B cell (primary cell): Measurements from ENCODE around the gene MRPS15. TPM values are rescaled to one million over a fixed set of nuclear protein-coding genes. Genes with fewer than 3 reads are reported as not detected.
"Not testable (repeated sequence)": the region's sequence is repeated elsewhere in the genome, so short reads cannot be mapped to it uniquely, and the experiment has no call there.

Source experiments
- ATAC-seq: fragments of 200-7000 bp; cut with Tn5 transposase; one replicate; pipeline ENCODE4 v1.10.0; 2021; ENCODE audit warnings: low read depth, mild to moderate bottlenecking, moderate number of reproducible peaks, moderate library complexity
- CTCF ChIA-PET: fragments of 350-600 bp; sonication (Branson Sonifier 250); formaldehyde crosslinking; loops from one replicate; lab custom pipeline; 2021; ENCODE audit warnings: antibody characterized with exemption, inconsistent platforms; lab: Charles Lee
- POLR2A ChIA-PET: fragments of 350-600 bp; sonication (Branson Sonifier 250); formaldehyde crosslinking; loops from one replicate; lab custom pipeline; 2021; ENCODE audit warnings: antibody characterized with exemption; lab: Charles Lee
- DNase-seq: peaks from one replicate; pipeline ENCODE4 v3.0.0; 2013
- H2AFZ ChIP-seq: 2 replicates; pipeline ENCODE4 v1.6.1; 2012; ENCODE audit warnings: mild to moderate bottlenecking, low read depth, low read length; ENCODE audit not compliant: insufficient read depth, poor library complexity, severe bottlenecking
- H3K27ac ChIP-seq, 2 donors: 1 replicate in 1 of 2; 2 replicates in 1 of 2; pipeline ENCODE4 v1.5.1; 2012 to 2013; ENCODE audit warnings: low read length in 2 of 2, mild to moderate bottlenecking in 2 of 2, moderate library complexity in 1 of 2
- H3K27me3 ChIP-seq, 4 experiments: fragments of 200-600 bp in 1 of 4; sonication (generic) in 1 of 4; replicated peaks in 1 of 4; 1 replicate in 2 of 4; 2 replicates in 2 of 4; pipeline versions ENCODE4 v1.6.1 to v1.7.0; 2013 to 2016; ENCODE audit warnings: low read length in 3 of 4, mild to moderate bottlenecking in 2 of 4, mixed read lengths in 1 of 4, moderate library complexity in 1 of 4; ENCODE audit not compliant: insufficient read depth in 4 of 4, control insufficient read depth in 3 of 4; ENCODE audit errors: control extremely low read depth in 1 of 4
- H3K36me3 ChIP-seq, 2 experiments: replicated peaks in 1 of 2; 1 replicate in 1 of 2; 2 replicates in 1 of 2; pipeline versions ENCODE4 v1.6.1 to v1.7.1; 2013; ENCODE audit warnings: low read length in 1 of 2; ENCODE audit not compliant: insufficient read depth in 2 of 2, control insufficient read depth in 1 of 2; ENCODE audit errors: control extremely low read depth in 1 of 2, extremely low read depth in 1 of 2
- H3K4me1 ChIP-seq, 2 donors: fragments of 200-600 bp in 1 of 2; sonication (generic) in 1 of 2; 1 replicate in 1 of 2; 2 replicates in 1 of 2; pipeline versions ENCODE4 v1.5.1 to v1.6.1; 2013 to 2017; ENCODE audit warnings: low read length in 2 of 2; ENCODE audit not compliant: control insufficient read depth in 2 of 2, insufficient read depth in 2 of 2
- H3K4me2 ChIP-seq: replicated peaks from 2 replicates; pipeline ENCODE3; 2012; ENCODE audit warnings: mild to moderate bottlenecking, low read depth, low read length; ENCODE audit not compliant: poor library complexity, severe bottlenecking
- H3K4me3 ChIP-seq, 5 experiments: fragments of 200-600 bp in 1 of 5; sonication (generic) in 1 of 5; 1 replicate in 3 of 5; 2 replicates in 2 of 5; pipeline versions ENCODE4 v1.5.1 to v1.7.0; 2011 to 2016; ENCODE audit warnings: low read length in 4 of 5, mild to moderate bottlenecking in 4 of 5, low read depth in 2 of 5, control low read depth in 1 of 5, moderate library complexity in 1 of 5; ENCODE audit not compliant: insufficient read depth in 1 of 5; ENCODE audit errors: control extremely low read depth in 1 of 5, extremely low read depth in 1 of 5
- H3K79me2 ChIP-seq: fragments of 200-600 bp; sonication (generic); one replicate; pipeline ENCODE4 v1.6.0; 2016; ENCODE audit warnings: low read length; ENCODE audit not compliant: control insufficient read depth, insufficient read depth
- H3K9ac ChIP-seq: fragments of 200-600 bp; sonication (generic); 2 replicates; pipeline ENCODE4 v1.6.1; 2017; ENCODE audit warnings: mild to moderate bottlenecking, low read length, moderate library complexity
- H3K9me3 ChIP-seq, 3 donors: one replicate each; pipeline versions ENCODE4 v1.6.1 to v1.7.1; 2013; ENCODE audit warnings: low read length in 2 of 3; ENCODE audit not compliant: control insufficient read depth in 2 of 3, insufficient read depth in 1 of 3; ENCODE audit errors: control extremely low read depth in 1 of 3
- H4K20me1 ChIP-seq: 2 replicates; pipeline ENCODE4 v1.6.0; 2012; ENCODE audit warnings: mild to moderate bottlenecking, low read length; ENCODE audit not compliant: insufficient read depth, control insufficient read depth, poor library complexity, severe bottlenecking
- H3K27ac Mint-ChIP-seq: one replicate; pipeline ENCODE4 v1.8.0; 2021; ENCODE audit warnings: mixed read lengths
- H3K27me3 Mint-ChIP-seq: one replicate; pipeline ENCODE4 v1.8.0; 2021; ENCODE audit warnings: mixed read lengths
- H3K4me1 Mint-ChIP-seq: one replicate; pipeline ENCODE4 v1.8.0; 2021; ENCODE audit warnings: mixed read lengths
- H3K4me3 Mint-ChIP-seq: one replicate; pipeline ENCODE4 v1.8.0; 2021; ENCODE audit warnings: mixed read lengths
- H3K9me3 Mint-ChIP-seq: one replicate; pipeline ENCODE4 v1.8.0; 2022; ENCODE audit warnings: mixed read lengths; ENCODE audit not compliant: insufficient read depth
- EZH2 ChIP-seq: IDR thresholded peaks from 2 replicates; pipeline ENCODE4 v1.6.1; 2012; ENCODE audit warnings: borderline replicate concordance, low read depth, mild to moderate bottlenecking, moderate library complexity, low read length; ENCODE audit not compliant: insufficient read depth, poor library complexity, severe bottlenecking
- WGBS: methylation state at CpG from one replicate; pipeline ENCODE4 v1.1.5; 2013; ENCODE audit warnings: missing lambda C conversion rate; ENCODE audit not compliant: insufficient coverage; 5-methylcytosine and 5-hydroxymethylcytosine counted together
- intact Hi-C: fragments of 100-400 bp; cut with micrococcal nuclease; formaldehyde crosslinking; loops from one replicate; pipeline ENCODE4 v1.10.0; 2022
- polyA plus RNA-seq: library from polyadenylated mRNA; depleted of rRNA; stranded (reverse); fragments of >200 nt; gene quantifications from 2 replicates; pipeline ENCODE4 v1.2.3, GENCODE V29; 2012
- total RNA-seq, 2 donors: library from RNA; stranded (reverse); fragments of 120-200 nt in 1 of 2; gene quantifications; 1 replicate in 1 of 2; 2 replicates in 1 of 2; pipeline versions ENCODE4 v1.2.3 to v1.2.4, GENCODE V29; 2013 to 2022
- TF ChIP-seq, protein P1 (sequence below): fragments of 200-600 bp; IDR thresholded peaks from one replicate; pipeline ENCODE4 v1.8.0; 2022; ENCODE audit warnings: antibody characterized with exemption, mild to moderate bottlenecking

The MRPS15 gene
- total and polyA plus RNA-seq, 2 donors (not counting 1 experiment from before 2014, with no cell fraction given) = 27.1 to 34.4 TPM

DNA sequence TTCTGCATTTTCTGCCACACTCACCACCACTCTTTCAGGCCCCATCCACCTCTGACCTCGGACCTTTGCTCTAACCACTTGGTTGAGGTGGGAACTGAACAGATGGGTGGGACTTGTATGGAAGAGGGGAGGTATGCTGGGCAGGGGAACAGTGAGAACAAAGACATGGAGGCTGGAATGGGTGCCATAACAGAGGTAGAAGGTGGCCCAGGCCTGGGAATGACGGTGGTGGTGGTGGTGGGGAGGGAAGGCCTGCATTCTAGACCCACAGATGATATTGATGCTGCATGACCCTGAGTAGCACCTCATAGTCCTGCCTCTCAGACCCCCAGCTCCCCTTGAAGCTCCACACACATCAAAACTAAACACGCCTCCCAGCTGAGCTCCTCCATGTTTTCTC lies 23.7 kb upstream of the MRPS15 start:
- intact Hi-C loops = no loop called here
- H3K36me3 ChIP-seq = no peaks in the 10 kb centered on the region
- H3K4me2 ChIP-seq = no peak overlapping the region
- ATAC-seq (no peak), DNase-seq (no peak)
- TF ChIP-seq, protein P1, sequence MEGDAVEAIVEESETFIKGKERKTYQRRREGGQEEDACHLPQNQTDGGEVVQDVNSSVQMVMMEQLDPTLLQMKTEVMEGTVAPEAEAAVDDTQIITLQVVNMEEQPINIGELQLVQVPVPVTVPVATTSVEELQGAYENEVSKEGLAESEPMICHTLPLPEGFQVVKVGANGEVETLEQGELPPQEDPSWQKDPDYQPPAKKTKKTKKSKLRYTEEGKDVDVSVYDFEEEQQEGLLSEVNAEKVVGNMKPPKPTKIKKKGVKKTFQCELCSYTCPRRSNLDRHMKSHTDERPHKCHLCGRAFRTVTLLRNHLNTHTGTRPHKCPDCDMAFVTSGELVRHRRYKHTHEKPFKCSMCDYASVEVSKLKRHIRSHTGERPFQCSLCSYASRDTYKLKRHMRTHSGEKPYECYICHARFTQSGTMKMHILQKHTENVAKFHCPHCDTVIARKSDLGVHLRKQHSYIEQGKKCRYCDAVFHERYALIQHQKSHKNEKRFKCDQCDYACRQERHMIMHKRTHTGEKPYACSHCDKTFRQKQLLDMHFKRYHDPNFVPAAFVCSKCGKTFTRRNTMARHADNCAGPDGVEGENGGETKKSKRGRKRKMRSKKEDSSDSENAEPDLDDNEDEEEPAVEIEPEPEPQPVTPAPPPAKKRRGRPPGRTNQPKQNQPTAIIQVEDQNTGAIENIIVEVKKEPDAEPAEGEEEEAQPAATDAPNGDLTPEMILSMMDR = no peak
- TF ChIP-seq EZH2 = no peak
- Mint-ChIP-seq H3K4me1 (peaks cover 20% of the 10 kb centered on the region), H3K27me3 (no peaks in the 10 kb centered on the region), H3K4me3 (no peak overlapping the region), H3K27ac (peak overlapping the region; percentile 59), H3K9me3 (no peaks in the 10 kb centered on the region)
- H3K27ac ChIP-seq = no peak overlapping the region
- no peaks in the 10 kb centered on the region for H3K79me2 ChIP-seq
- POLR2A ChIA-PET = interaction anchor here (0.7 kb wide), 1 partner anchor 9 kb away, joined by 3 read pairs; no protein-coding TSS in a partner anchor
- no peak overlapping the region for H3K4me3 ChIP-seq
- no peaks in the 10 kb centered on the region for H3K9me3 ChIP-seq
- H2AFZ ChIP-seq = no peak overlapping the region
- peaks cover 16 to 24% of the 10 kb centered on the region in 2 donors for H3K4me1 ChIP-seq
- CTCF ChIA-PET = no interaction called here
- WGBS = 100% methylated on average over 1 of the region's 3 CpGs
- H4K20me1 ChIP-seq = no peaks in the 10 kb centered on the region
- no peak overlapping the region for H3K9ac ChIP-seq
- H3K27me3 ChIP-seq = no peaks in the 10 kb centered on the region

DNA sequence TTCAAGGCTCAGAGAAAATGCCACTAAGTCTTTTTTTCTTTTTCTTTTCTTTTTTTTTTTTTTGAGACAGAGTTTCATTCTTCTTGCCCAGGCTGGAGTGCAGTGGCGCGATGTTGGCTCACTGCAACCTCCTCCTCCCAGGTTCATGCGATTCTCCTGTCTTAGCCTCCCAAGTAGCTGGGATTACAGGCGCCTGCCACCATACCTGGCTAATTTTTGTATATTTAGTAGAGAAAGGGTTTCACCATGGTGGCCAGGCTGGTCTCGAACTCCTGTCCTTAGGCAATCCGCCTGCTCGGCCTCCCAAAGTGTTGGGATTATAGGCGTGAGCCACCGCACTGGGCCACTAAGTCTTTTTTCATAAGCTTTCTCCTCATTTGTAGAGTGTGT lies 23.1 kb upstream of the MRPS15 start:
- POLR2A ChIA-PET = interaction anchor here (0.7 kb wide), 1 partner anchor 10 kb away, joined by 3 read pairs; no protein-coding TSS in a partner anchor
- H3K4me2 ChIP-seq = peak overlapping the region; percentile 61
- peak overlapping the region; percentile 34 for H3K27ac Mint-ChIP-seq
- peaks cover 20% of the 10 kb centered on the region for H3K4me1 Mint-ChIP-seq
- H3K27me3 ChIP-seq, H3K27me3 Mint-ChIP-seq, H3K9ac ChIP-seq, ATAC-seq, H3K9me3 Mint-ChIP-seq, CTCF ChIA-PET, H3K79me2 ChIP-seq, DNase-seq, intact Hi-C loops, H3K27ac ChIP-seq, H4K20me1 ChIP-seq, H3K9me3 ChIP-seq, H3K4me3 ChIP-seq, H3K36me3 ChIP-seq: not testable (repeated sequence)
- H3K4me1 ChIP-seq = peaks cover 16 to 29% of the 10 kb centered on the region in 2 donors
- peak overlapping the region; percentile 64 for H3K4me3 Mint-ChIP-seq
- H2AFZ ChIP-seq = peak overlapping the region; percentile 50
- WGBS = 100% methylated on average over 6 of the region's 9 CpGs
